Gastroesophageal sphincter (tissue), 3 donors: ENCODE measurements around the gene VGLL3.

ENCODE experiments used
- CTCF ChIP-seq, 4 experiments: fragments of 200-600 bp in 2 of 4; fragments of 450-650 bp in 2 of 4; sonication (generic) in 1 of 4; IDR thresholded peaks; one replicate each; pipeline ENCODE4 v1.5.1; 2017 to 2019; ENCODE audit warnings: antibody characterized with exemption in 4 of 4, mild to moderate bottlenecking in 2 of 4, moderate library complexity in 2 of 4
- POLR2A ChIP-seq, 2 donors: fragments of 450-650 bp; IDR thresholded peaks; one replicate each; pipeline ENCODE4 v1.6.1; 2017; ENCODE audit warnings: antibody characterized with exemption in 2 of 2, mild to moderate bottlenecking in 2 of 2, moderate library complexity in 1 of 2

- TF ChIP-seq CTCF (IDR thresholded peaks at IDR 0.05) = no peak
- TF ChIP-seq POLR2A (IDR thresholded peaks at IDR 0.05) = no peak
These were observed 500 bp upstream of the VGLL3 start for GRCh38 chr3:86991482-86991815.
